Dermis microvascular lymphatic vessel endothelial cell (primary cell): ENCODE results near the gene GTPBP2. TPM values are rescaled to one million over a fixed set of nuclear protein-coding genes. Genes with fewer than 3 reads are reported as not detected.
A peak's percentile ranks its signal among the peaks of the same experiment; 100 is the strongest.
"Not testable (repeated sequence)": the region's sequence is repeated elsewhere in the genome, so short reads cannot be mapped to it uniquely, and the experiment has no call there.

Experiments used
- DNase-seq, 2 donors: peaks; one replicate each; pipeline versions ENCODE4 v3.0.0 to v3.0.0-alpha.2; 2010; ENCODE audit warnings: low read depth in 2 of 2
- total RNA-seq: library from RNA; depleted of rRNA; stranded (reverse); fragments of >200 nt; gene quantifications from 2 replicates; pipeline ENCODE4 v1.2.1, GENCODE V29; 2014

Gene GTPBP2
- total RNA-seq, 1 donor from 2014 or later: 30.4 TPM

DNA sequence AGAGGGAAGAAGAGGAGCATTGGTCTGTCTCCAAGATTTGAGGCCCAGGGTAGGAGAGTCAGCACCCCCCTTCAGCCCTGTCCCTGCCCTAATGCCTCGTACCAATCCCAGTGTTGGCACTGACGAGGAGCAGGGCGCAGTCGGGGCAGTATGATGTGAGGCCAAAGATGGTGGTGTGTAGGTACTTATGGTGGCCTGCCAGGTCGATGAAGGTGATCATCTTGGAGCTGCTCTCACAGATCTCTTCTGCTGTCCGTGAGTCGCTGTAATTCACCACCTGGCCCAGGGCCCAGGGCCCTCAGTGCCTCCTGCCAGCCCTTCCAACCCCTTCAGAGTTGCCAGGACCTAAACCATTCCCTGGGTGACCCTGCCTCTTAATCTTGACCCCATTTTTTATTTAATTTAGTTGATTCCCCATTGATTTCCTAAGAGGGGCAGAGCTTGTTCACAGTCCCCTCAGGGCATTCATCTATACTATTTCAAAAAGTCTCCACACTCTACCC, 4.2 kb downstream of the GTPBP2 start:
- no peak for DNase-seq

DNA sequence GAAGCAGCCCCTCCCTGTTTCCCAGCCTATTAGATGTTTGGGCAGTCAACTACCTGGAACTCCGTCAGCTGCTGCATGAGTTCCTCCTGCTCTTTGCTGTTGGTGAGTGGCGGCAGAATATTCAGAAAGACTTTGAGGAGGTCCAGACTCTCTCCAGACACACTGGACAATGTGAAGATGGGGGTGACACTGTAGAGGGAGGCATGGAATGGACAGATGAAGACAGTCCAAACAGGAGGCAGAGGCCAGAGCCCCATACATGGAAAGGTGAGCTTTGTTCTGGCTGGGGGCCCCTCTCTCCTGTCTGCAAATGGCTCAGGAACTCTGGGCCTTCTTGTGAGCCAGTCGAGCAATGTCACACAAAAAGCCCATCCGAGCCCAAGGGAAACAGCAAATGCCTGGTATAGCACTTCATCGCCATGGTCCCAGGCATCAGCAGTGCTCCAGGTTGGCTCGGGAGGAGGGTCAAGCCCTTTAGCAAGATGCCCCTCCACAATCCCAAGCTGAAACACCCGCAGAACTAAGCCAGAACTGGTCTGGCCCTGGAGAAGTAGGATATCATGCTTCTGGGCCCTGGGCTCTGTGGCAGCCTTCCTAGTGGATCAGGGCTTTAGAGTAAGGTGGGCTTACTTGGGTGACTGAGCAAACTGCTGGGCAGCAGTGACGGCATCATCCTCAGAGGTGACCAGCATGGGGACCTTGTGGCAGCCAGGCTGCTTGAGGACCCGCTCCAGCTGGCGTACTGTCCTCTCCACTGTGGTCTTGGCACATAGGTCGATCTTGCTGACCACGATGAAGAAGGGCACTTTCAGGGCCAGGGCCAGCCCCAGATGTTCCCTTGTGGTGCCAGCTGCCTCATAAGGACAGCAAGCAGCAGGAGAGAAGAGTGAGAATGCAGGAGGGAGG, 4.9 kb downstream of the GTPBP2 start:
- DNase-seq: no peak

DNA sequence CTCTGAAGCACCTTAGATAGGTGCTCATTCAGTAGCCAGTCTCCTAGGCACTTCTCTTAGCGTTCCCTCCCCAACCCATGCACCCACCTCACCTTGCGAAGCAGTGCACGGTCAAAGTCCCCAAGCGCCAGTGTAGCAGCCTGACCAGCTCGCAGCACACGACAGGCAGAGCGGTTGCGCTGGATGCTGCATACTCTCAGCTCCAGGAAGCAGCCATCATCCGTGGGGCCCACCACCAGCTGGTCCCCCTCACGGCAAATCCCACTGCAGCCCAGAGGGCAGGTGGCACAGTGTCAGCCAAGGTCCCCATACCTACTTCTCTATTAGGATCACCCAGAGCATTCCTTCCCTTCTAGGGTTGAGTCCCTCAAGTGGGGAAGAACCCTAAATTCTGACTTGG, 6.5 kb downstream of the GTPBP2 start:
- no peak for DNase-seq

DNA sequence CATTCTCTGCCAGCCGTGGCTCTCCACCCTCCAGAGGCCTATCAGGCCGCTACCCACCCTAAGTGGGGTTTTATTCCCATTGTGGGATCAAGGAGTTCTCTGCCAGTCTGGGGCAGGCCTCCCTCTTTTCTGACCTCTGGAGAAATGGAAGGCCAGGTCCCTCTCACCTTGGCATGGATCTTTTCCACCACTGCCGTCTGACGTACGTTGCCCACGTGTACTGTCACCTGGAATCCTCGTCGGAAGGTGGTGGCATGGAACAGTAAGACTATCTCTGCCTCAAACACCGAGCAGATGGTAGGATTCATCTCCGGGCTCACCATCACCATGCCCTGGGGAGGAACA, 7.3 kb downstream of the GTPBP2 start:
- DNase-seq: no peak

- no peak for DNase-seq
Measured at GRCh38 chr6:43621078-43621835, 7.8 kb downstream of the GTPBP2 start.

DNA sequence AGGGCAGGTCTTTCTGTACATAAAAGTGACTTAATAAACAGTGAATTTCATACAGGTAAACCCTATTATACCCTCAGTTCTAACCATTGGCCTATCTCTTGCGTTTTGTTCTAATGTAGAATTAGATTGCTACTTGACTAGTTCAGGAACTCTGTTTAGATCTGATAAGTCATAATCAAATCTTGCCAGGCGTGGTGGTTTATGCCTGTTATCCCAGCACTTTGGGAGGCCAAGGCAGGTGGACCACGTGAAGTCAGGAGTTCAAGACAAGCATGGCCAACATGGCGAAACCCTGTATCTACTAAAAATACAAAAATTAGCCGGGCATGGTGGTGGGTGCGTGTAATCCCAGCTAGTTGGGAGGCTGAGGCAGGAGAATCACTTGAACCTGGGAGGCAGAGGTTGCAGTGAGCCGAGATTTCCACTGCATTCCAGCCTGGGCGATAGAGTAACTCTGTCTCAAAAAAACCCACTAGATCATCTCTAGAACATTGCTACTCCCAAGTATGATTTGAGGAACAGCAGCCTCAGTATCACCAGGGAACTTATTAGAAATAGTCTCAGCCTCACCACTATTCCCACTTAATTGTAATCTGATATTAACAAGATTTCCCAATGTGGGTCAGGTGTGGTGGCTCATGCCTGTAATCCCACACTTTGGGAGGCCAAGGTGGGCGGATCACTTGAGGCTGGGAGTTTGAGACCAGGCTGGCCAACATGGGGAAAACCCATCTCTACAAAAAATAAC, 12.2 kb downstream of the GTPBP2 start:
- DNase-seq: no peak

DNA sequence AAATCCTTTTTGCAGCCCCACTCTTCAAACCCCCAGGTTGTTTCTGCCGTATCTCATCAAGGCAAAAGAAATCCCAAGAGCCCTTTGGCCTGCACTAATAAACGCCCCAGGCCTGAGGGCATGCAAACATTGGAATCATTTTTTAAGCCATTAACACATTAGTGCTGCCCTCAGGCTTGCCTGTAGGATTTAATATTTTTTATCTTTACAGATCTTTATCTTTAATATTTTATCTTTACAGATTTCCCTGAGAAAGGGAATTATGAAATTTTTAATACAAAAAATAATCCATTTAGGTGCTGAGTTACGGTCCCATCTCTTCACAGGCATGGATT, 14.7 kb downstream of the GTPBP2 start:
- no peak for DNase-seq

DNA sequence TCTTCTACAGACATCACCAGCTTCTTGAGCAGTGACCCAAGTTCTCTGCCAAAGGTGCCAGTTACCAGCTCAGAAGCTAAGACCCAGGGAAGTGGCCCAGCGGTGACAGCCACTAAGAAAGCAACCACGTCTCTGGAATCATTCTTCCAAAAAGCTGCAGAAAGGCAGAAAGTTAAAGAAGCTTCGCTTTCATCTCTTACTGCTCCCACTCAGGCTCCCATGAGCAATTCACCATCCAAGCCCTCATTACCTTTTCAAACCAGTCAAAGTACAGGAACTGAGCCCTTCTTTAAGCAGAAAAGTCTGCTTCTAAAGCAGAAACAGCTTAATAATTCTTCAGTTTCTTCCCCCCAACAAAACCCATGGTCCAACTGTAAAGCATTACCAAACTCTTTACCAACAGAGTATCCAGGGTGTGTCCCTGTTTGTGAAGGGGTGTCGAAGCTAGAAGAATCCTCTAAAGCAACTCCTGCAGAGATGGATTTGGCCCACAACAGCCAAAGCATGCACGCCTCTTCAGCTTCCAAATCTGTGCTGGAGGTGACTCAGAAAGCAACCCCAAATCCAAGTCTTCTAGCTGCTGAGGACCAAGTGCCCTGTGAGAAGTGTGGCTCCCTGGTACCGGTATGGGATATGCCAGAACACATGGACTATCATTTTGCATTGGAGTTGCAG, 15.2 kb downstream of the GTPBP2 start:
- DNase-seq: no peak

GRCh38 chr6:43610431-43610830, 18.6 kb downstream of the GTPBP2 start:
- DNase-seq: no peak

DNA sequence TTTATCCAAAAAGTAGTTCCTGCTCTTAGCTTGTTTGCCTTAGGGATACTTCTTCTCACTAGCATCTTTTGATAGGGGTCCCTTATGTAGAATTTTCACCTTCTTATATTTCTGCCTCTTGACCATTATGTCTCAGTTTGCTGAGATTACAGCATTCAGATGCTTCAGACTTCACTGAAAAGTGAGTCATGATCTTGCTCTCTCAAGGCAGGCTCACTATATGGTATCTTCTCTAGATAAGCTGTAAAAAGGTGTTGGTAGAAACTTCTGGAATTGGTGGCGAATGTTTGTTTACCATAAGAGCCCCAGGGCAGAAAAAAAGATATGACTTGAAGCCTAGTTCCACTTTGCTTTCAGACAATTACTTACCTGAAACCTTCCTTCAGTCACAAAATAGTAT, 19.7 kb downstream of the GTPBP2 start:
- DNase-seq: no peak

GRCh38 chr6:43608807-43609206, 20.3 kb downstream of the GTPBP2 start:
- DNase-seq: no peak

- peak; percentile 70 to 85 for DNase-seq
Measured at GRCh38 chr6:43608310-43608763, 20.7 kb downstream of the GTPBP2 start.

DNA sequence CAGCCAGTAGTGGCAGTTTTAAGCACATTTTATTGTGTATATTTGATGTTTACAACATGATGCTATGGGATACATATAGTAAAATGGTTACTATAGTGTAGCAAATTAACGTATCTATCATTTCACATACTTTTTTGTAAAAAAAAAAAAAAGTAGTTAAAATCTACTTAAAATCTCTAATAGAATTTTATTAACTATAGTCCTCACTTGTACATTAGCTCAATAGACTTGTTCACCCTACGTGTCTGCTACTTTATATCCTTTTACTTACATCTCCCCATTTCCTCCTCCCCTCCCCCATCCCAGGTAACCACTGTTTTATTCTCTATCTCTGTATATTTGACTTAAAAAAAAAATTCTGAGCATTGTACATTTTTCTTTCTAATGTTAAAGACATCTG, 23.0 kb downstream of the GTPBP2 start:
- DNase-seq: no peak

- DNase-seq: peak; percentile 59 to 76
Measured at GRCh38 chr6:43604174-43604573, 24.9 kb downstream of the GTPBP2 start.

GRCh38 chr6:43600595-43600994, 28.5 kb downstream of the GTPBP2 start:
- no peak for DNase-seq

GRCh38 chr6:43593938-43594337, 35.1 kb downstream of the GTPBP2 start:
- DNase-seq: no peak

DNA sequence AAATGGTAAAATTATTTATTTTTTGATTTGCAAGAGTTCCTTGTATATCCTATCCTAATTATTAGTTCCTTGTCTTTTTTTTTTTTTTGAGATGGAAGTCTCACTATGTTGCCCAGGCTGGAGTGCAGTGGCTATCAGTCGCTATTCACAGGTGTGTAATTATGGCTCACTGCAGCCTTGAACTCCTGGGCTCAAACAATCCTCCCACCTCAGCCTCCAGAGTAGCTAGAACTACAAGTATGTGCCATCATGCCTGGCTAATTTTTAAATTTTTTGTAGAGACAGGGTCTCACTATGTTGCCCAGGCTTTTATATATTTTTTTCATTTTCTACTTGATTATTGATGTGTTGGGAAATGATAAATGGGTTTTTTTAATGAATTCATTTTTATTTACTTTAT, 39.5 kb downstream of the GTPBP2 start:
- DNase-seq: not testable (repeated sequence)

DNA sequence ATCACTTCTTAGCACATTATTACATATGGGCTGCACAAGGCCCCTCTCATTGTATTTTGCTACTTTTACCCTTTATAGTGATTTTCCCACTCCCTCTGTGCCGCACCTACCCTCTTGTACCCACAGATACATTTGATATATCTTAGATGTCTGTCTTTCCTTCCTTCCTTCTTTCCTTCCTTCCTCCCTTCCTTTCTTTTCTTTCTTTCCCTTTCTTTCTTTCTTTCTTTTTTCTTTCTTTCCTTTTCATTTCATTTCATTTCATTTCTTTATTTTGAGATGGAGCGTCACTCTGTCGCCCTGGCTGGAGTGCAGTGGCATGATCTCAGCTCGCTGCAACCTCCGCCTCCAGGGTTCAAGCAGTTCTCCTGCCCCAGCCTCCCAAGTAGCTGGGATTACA, 40.9 kb downstream of the GTPBP2 start:
- DNase-seq: no peak

DNA sequence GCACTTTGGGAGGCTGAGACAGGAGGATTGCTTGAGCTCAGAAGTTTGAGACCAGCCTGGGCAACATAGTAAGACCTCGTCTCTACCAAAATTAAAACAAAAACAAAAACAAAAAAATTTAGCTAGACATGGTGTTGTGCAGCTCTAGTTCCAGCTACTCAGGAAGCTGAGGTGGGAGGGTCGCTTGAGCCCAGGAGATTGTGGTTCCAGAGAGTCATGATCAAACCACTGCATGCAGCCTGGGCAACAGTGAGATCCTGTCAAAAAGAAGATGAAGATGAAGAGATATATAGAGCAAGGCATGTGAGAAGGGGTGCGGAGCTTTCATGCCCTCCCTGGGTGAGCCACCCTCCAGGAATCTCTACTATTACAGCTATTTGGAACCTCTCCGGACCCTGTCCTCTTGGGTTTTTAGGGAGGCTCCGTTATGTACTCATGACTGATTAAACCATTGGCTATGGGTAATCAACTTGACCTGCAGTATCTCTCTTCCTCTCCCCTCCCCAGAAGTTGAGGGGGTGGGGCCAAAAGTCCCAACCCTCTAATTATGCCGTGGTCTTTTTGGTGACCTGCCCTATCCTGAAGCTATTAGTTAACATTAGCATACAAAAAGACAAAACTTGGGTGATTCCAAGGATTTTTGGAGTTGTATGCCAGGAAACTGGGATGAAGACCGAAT, 44.0 kb downstream of the GTPBP2 start:
- DNase-seq: no peak

DNA sequence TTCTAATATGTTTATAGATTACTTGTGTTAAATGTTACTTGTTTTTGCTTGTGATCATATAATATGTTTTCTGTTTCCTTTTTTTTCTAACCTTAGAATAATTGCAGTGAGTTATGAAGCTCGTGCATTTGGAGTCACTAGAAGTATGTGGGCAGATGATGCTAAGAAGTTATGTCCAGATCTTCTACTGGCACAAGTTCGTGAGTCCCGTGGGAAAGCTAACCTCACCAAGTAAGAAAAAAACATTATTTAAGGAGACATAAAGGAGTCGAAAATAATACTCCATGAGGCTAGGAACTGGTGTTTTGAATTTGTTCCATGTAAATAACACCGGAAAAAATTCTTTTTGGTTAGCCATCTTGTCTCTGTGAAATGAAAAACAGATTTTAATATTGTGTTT, 46.2 kb downstream of the GTPBP2 start:
- no peak for DNase-seq

GRCh38 chr6:43579171-43579570, 49.9 kb downstream of the GTPBP2 start:
- peak in 1 of 2 donors; percentile 43 for DNase-seq
